SW 1271 (cell line): Measurements from ENCODE around the gene VKORC1L1.
"Not testable (repeated sequence)": the region's sequence is repeated elsewhere in the genome, so short reads cannot be mapped to it uniquely, and the experiment has no call there.

Experiments
- DNase-seq, 2 experiments: peaks; one replicate each; lab custom pipeline; 2025; lab: John Stamatoyannopoulos, UW

VKORC1L1 gene

DNA sequence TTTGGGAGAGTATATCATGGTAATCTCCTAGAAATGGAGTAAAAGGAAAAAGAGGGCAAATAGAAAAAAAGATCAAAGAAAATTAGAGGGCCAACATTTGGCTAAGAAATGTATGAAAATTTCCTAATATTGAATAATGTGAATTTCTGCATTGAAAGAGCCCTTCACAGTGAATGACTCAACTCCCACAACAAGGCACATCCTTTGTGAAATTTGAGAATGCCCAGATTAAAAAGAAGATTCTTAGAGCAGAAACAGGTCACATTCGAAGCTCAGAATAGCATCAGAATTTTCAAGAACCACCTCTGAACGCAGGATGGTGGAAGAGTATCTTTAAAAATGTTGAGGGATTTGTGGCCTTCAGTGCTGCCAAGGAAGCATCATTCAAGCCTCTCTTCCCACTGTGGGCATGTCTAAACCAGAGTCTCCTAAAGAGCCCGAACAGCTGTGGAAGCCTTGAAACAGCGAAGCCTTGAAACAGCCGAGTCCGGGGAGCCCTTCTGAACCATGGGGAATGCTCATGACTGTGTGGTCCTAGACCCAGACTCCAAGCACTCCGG is 65.5 kb downstream of the VKORC1L1 start:
- DNase-seq = no peak

DNA sequence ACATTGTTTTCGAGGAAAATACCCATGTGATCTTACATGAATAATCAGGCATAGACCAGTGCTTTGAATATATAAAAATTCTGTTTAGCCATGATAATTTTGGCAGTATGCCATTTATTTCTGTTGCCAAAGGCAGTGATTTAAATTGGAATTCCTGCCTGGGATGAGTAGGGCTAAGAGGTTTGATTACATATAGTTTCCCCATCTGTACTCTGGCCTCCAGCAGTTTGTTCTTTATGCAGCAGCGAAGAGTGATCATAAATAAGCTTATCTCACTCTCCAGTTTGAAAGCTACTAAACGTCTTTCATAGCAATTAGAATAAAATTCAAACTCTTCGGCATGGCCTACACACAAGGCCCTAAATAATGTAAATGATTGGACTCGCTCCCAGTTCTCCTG is 72.9 kb downstream of the VKORC1L1 start:
- not testable (repeated sequence) for DNase-seq

DNA sequence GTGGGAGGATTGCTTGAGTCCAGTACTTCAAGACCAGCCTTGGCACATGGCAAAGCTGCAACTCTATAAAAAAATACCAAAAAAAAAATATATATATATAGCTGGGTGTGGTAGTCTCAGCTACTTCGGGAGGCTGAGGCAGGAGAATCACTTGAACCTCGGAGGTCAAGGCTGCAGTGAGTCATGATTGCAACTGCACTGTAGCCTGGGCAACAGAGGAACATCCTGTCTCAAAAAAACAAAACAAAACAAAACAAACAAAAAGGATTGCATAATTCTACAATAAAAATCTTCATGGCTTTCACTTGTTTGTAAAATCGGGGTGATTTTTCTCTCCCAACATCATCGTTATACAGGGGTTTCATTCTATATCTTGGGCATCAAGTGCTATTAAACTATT is 74.0 kb downstream of the VKORC1L1 start:
- DNase-seq = peak; percentile 37 to 72

DNA sequence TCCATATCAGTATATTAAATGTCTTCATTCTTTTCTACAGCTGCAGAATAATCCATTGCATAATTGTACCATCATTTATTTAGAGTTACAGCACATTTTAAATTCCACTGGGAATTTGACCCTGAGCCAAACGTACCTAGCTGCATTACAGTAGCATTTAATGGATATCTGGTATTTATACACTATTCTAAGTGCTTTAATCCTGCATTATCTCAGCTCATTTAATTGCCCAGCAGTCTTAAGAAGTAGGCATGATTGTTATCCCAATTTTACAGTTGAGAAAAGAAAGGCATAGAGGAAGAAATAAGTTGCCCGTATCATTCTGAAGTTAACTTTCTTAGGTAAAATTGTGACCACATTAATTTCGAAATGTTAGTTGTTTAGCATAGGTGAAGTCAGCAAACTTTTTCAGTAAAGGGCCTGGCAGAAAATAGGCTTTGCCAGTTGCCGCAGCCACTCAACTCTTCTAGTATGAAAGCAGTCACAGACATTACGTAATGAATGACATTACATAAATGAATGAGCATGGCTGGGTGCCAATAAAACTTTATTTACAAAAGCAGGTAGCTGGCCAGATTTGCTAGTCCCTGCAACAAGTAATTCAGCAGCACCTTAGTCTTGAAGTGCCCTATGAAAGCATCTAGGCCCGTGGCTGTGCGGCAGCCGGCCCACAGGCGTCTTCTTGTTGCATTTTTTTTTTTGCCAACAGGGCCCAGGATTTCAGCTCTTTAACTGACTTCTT is 79.1 kb downstream of the VKORC1L1 start:
- DNase-seq = no peak

DNA sequence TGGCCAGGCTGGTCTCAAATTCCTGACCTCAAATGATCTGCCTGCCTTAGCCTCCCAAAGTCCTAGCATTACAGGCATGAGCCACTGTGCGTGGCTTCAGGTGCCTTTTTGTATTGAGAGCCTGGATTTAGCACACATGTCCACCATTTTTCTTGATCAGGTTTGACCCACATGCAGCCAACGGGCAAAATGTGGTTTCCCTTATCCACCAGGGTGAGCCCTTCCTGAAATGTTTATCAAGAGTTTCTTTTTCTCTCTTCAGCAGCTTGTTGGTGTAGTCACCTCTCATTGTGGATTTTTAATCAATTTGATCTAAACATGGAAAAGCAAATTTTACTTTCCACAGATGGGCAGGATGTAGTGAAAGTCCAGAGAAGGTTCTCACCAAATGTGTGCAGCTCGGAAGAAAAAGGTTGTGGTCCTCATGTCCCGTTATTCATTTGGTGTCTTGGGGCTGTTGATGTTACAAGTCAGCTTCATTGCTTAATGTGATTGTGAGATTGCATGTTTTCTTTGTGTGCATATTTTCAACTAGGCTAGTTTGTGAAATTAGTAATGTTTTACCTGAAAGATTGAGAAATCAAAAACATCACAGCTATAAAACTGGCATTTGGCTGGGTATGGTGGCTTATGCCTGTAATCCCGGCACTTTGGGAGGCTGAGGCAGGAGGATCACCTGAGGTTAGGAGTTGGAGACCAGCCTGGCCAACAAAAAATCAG is 80.3 kb downstream of the VKORC1L1 start:
- no peak for DNase-seq

DNA sequence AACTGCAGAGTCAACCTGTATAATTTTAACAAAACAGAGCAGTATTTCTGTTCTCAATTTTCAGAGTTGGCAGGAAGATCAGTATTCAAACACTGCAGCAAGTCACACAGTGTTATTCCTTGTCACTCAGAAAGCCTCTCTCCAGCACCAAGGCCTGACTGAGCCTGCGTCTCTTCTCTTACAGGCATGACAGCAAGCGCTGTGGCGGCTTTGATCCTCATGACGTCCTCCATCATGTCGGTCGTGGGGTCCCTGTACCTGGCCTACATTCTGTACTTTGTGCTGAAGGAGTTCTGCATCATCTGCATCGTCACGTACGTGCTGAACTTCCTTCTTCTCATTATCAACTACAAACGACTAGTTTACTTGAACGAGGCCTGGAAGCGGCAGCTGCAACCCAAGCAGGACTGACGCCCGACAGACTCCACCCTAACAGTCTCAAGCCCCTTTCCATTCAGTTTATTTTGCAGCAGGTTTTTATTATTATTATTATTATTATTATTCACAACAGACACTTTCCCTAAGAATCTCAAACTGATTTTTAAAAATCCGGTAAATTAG is 81.1 kb downstream of the VKORC1L1 start:
- no peak for DNase-seq

DNA sequence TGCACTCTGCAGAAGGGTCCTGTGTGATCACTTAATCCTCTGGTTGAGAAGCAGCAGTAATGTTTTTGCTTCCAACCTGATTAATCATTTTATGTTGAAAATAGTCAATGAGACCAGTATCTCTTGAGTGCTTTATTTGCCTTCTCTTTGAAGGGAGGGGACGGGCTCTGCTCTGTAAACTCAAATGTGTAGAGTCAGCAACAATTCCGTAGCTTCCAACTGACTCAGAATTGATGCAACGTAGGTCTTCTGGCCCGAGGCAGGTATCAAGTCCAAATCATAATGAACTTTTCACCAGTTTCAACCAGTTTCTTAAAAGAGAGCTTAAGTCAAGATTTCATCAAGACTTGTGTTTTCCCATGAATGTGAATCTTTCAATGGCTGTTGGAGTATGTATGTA is 82.8 kb downstream of the VKORC1L1 start:
- DNase-seq = no peak

DNA sequence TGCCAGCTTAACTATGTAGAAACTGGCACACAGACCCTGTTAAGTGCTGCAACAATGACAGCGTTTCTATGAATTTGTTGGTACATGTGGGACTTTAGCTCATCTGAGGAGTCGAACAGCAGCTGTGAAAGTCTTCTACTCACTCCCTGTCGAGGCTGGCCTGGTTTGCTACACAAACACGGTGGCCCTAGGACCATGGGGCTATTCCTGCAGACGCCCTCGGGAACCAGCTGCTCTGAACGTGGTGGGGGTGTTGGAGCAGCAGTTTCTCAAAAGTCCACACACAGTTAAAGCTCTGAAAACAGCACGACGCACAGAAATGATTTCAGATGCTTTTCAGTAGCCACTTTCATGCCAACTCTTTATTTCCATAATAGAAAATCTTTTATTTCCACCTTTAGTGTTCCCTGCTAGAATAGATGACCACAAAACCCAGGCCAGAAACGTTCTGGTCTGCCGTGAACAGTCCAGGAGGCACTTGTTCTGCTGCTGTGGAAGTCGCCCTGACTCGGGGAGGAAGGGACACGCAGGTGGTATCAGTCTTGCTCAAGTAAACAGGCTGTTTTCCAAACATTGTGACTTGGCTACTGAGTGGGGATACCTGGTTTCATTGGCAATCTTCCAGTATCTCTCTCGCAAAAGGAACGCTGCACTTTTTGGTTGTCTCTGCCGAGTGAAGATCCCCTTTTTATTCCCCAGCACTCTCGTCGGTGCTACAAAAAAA is 87.6 kb downstream of the VKORC1L1 start:
- no peak for DNase-seq

DNA sequence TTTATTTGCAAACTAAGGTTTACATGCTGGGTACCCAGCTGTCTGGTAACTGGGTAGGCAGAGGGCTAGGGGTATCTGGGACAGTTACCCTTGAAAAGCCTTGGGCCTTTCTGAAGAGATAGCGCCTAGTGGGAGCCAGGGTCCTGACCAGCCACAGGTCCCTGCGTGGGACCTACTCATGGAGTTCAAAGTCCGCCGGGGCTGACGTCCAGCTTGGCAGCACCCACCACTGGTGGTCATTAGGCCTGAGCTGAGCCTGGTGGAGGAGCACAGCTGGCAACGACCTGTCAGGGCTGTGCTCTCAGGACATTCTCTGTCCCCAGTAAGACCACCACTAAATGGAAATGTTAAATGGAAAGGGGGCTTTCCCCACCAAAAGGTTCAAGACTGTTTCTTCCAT is 89.2 kb downstream of the VKORC1L1 start:
- DNase-seq = no peak

DNA sequence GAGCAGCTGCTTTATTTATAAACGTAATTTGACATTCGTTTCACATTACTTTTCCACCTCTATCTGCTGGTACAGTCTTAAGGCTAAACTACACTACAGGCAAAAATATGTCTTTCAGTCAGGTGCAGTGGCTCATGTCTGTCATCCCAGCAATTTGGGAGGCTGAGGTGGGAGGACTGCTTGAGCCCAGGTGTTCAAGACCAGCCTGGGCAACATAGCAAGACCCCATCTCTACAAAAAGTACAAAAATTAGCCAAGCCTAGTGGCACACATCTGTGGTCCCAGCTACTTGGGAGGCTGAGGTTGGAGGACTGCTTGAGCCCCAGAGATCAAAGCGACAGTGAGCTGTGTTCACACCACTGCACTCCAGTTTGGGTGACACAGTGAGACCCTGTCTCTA is 91.8 kb downstream of the VKORC1L1 start:
- not testable (repeated sequence) for DNase-seq

DNA sequence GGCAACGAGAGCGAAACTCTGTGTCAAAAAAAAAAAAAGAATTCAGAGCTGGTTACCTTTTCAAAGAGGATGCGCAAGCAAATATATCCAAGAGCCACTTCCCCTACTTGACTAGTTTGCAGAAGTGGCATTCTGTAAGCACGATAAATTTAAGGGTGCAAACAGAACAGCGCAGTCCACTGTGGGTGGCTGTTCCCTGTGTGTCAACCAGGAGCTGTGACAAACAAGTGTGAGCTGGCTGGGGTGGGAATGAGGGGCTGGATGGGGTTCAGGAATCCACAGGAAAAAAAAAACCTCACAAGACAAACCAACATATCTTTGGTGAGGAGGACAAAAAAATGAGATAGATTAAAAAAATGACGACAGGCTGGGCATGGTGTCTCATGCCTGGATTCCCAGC is 93.3 kb downstream of the VKORC1L1 start:
- no peak for DNase-seq

DNA sequence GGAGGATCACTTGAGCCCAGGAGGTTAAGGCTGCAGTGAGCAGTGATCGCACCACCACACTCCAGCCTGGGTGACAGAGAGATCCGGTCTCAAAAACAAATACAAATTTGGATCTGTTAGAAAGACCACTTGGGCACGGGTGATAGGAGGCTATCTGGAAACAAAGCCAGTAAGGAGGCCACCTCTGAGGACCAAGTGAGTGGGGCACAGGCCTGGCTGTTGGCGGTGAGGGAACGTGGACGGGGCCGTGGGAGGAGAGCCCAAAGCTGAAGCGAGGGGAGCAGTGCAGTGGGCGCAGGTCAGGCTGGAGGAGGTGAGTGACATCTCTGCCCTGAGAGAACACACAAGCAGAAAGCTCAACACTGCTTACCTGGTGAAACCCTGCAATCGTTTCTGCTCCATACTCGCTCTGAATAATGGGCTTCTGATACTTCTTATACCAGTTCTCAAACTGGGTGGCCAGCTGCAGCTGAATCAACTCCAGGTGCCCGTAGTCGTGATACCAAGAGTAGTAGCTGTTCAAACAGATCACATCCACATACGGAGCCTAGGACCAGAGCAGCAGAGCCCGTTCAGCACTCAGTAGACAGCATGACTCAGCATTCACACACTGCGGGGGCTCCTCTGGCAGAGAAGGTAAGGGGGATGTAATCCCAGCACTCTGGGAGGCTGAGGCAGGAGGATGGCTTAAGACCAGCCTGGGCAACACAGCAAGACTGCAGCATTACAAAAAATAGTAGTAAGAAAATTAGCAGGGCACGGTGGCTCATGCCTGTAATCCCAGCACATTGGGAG is 94.7 kb downstream of the VKORC1L1 start:
- DNase-seq = no peak

DNA sequence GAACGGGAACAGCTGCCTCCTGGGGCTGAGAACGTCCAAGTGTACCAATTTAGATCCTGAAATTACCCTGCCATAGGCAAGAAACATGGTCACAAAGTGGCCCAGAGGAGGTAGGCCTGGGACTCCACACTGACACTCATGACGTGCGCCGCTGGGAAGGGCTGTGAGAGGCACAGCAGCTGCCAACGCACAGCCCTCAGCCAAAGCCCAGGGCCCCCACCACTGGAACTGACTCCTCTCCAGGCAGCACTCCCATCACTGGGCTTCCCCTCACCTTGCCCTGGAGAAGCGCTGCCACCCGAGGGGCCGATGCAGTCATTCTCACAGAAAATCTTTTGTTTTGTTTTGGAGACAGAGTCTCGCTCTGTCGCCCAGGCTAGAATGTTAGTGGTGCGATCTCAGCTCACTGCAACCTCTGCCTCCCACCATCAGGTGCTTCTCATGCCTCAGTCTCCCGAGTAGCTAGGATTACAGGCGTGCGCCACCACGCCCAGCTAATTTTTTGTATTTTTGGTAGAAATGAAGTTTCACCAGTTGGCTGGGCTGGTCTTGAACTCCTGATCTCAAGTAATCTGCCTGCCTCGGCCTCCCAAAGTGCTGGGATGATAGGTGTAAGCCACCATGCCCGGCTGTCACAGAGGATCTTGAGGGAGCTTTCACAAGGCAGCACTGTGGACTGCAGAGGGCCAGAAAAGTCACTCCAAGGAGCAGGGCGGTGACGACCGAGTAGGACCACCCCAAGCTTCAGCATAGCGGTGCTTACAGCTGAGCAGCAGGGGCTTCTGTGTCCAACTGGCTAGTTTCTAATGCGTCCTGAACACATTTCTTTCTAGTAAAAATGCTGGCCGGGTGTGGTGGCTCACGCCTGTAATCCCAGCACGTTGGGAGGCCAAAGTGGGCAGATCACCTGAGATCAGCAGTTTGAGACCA is 95.6 kb downstream of the VKORC1L1 start:
- DNase-seq = no peak

DNA sequence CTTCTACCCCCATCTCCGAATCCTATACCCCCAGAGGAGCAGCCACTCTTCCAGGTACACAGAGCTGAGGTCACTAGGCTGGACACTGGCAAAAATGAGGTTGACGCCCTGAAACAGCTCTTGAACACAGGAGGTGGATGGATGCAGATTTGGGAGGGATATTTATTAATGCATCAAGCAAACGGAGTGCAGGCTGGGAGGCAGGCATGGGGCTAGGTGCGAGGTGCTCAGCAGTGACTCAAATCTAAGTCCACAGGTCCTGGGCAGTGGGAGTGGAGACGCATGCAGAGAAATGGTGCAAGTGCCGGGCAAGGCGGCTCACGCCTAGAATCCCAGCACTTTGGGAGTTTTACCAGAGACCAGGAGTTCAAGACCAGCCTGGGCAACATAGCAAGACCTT is 98.1 kb downstream of the VKORC1L1 start:
- DNase-seq = no peak

DNA sequence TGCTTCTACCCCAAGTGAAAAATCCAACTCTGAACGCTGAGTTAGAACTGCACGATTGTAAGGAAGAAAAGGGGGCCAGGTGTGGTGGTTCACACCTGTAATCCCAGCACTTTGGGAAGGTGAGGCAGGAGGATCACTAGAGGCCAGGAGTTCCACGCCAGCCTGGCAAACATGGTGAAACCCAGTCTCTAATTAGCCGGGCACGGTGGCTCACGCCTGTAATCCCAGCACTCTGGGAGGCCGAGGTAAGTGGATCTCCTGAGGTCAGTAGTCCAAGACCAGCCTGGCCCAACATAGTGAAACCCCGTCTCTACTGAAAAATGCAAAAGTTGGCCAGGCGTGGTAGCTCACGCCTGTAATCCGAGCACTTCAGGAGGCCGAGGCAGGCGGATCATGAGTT is 100.1 kb downstream of the VKORC1L1 start:
- no peak for DNase-seq

DNA sequence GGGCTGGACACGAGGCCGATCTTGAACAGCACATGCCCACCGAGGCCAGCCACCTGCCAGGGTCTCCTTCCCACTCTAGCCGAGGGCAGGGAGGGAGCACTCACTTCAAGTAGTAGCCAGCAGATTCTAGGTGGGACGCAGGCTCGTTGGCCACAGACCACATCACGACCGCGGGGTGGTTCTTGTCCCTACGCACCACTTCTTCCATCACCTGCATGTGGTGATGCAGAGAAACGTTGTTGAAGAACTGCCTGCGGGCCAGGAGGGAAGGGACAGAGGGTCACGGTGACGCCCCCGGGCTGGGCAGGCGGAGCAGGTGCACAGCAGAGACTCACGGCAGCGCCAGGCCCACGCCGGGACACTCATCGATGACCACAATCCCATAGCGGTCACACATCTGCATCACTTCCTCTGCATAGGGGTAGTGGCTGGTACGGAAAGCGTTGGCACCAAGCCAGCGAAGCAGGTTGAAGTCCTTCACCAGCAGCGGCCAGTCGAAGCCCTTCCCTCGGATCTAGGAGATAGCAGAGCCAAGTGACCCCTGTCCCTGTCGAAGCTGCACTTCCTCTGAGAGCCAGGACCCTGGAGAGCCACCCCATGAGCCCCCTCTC is 101.4 kb downstream of the VKORC1L1 start:
- no peak for DNase-seq

DNA sequence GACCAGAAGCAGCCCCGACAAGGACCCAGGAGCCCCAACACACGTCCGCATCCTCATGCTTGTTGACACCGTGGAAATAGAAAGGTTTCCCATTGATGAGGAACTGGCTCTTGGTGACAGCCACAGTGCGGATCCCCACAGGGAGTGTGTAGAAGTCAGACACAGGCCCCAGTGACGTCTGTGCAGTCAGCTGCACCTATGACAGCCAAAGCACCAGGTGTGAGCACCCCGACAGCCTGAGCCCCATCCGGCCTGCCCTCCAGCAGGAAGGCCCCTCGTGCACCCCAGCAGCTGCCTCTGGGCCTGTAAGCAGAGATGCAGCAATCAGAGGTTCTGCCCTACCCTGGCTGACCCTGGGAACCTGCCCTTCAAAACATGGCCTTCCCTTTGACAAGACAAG is 102.0 kb downstream of the VKORC1L1 start:
- no peak for DNase-seq

DNA sequence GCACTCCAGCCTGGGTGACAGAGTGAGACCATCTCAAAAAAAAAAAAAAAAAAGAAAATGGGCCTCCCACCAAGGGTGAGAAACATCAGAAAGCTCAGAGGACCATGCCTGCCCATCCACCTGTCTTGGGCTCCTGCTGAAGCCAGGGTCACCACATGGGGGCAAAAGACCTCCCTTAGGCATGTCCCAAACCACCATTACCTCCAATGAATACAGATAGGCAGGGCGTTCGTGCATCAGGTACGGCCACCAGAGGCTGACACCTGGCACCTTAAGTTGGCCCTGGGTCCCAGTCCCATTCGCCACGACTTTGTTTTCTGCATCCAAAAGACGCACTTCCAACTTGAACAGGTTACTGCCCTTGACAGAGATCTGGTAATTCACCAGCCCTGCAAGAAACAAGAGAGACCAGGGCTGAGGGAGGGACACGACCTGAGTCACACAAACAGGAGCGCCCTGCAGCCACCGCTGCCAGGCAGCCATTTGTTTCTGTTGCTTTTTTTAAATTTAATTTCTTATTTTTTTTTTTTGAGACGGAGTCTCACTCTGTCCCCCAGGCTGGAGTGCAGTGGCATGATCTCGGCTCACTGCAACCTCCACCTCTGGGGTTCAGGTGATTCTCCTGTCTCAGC is 103.1 kb downstream of the VKORC1L1 start:
- DNase-seq = no peak

DNA sequence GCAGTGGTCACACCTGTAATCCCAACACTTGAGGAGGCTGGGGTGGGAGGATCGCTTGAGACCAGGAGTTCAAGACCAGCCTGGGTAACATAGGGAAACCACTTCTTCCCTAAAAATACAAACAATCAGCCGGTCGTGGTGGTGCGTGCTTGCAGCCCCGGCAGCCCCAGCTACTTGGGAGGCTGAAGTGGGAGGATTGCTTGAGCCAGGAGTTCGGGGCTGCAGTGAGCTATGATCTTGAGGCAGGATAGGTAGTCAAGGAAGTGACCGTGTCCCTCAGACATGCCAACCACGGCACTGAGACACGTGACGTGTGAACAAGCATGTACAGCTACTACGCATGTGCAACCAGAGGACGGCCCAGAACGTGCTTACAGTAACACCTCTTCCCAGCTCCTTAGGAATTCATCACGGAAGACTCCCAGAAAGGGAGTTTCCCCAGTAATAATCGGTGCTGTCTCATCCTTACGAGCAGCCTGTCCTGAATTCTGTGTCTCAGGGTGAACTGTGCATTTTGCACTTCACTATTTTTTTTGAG is 103.9 kb downstream of the VKORC1L1 start:
- no peak for DNase-seq
